Motor neuron (in vitro differentiated cells): ENCODE data around the gene ACY1. TPM values are rescaled to one million over a fixed set of nuclear protein-coding genes. Genes with fewer than 3 reads are reported as not detected.

Experiments
- ATAC-seq, 8 experiments: fragments of 200-7000 bp; cut with Tn5 transposase; replicated peaks in 6 of 8; 2 replicates each; pipeline ENCODE4 v1.8.0; 2021; ENCODE audit warnings: mild to moderate bottlenecking in 8 of 8, moderate library complexity in 8 of 8
- H3K27ac ChIP-seq, 2 donors: fragments of 250-450 bp; sonication (Bioruptor Pico); 2 replicates each; pipeline ENCODE4 v1.9.0; 2021; ENCODE audit warnings: antibody characterized with exemption in 2 of 2, mild to moderate bottlenecking in 2 of 2, moderate library complexity in 1 of 2
- H3K4me1 ChIP-seq, 2 donors: fragments of 250-450 bp; sonication (Bioruptor Pico); replicated peaks in 1 of 2; 2 replicates each; pipeline ENCODE4 v1.6.1; 2021; ENCODE audit warnings: antibody characterized with exemption in 2 of 2, mild to moderate bottlenecking in 2 of 2, moderate library complexity in 1 of 2
- H3K4me3 ChIP-seq, 5 donors: fragments of 250-450 bp; sonication (Bioruptor Pico); 2 replicates each; pipeline ENCODE4 v1.9.0; 2021; ENCODE audit warnings: antibody characterized with exemption in 5 of 5, mild to moderate bottlenecking in 5 of 5, moderate library complexity in 4 of 5
- WGBS, 10 experiments: fragments of 450-650 bp; shearing (Covaris generic); methylation state at CpG; one replicate each; pipeline ENCODE4 v1.0.0; 2022; 5-methylcytosine and 5-hydroxymethylcytosine counted together
- in situ Hi-C, 9 experiments: fragments of 400-800 bp; cut with MboI; loops; one replicate each; pipeline ENCODE4 v1.15.0; 2021; ENCODE audit warnings: low sequenced_read_pairs in 9 of 9, low pct_unique_long_range_greater_than_20kb in 2 of 9; ENCODE audit not compliant: unreplicated experiment in 9 of 9
- total RNA-seq, 8 experiments: library from RNA; unstranded; fragments of 300-600 nt; gene quantifications; 2 replicates each; pipeline versions ENCODE4 v1.2.3 to v1.2.4, GENCODE V29; 2022

The ACY1 gene
- total RNA-seq, 8 experiments from 2014 or later, result 6.0 to 136 (median 22.4) TPM

DNA sequence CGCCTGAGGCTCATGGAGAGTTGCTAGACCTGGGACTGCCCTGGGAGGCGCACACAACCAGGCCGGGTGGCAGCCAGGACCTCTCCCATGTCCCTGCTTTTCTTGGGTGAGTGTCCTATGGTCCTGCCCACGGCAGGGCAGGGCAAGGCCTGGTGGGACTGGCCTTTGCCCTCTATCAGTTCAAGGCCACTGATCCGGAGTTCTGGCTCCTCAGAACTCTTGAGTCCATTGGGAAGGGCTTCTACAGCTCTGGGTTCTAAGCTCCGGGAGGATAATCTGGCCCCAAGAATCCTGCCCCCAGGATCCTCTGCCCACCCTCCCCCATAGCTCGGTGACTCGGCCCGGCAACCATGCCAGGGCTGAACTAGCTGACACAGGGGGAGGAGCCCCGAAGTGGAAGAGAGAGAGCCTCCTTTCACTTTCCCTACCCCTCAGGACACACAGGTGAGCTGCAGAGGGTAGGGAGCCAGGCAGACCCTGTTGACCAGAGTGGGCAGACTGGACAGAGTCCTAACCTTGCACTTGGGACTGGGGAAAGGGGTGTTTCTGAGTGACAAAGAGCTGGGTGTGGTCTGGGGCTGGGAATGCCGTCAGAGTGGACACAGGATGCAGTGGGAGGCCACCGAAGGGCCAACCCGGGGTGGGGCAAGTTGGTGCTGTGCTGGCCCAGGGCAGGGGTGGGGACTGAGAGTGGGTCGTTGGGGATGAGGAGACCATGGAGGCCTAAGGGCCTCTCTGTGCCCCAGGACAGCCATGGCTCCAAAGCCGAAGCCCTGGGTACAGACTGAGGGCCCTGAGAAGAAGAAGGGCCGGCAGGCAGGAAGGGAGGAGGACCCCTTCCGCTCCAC lies 40.5 kb upstream of the ACY1 start:
- peaks cover 16% of the 10 kb centered on the region in 2 donors for H3K4me1 ChIP-seq
- in situ Hi-C loops, result no loop called here
- ATAC-seq, result peak in 3 of 8 experiments; percentile 6 to 36 (median 12)
- H3K4me3 ChIP-seq, result peak overlapping the region in 4 of 5 donors; percentile 8 to 30 (median 26)
- H3K27ac ChIP-seq, result peak overlapping the region; percentile 78 to 83
- 40 to 60% (median 48%) methylated on average over 1 to 2 of the region's 17 CpGs; no CpG with 5 or more reads in 7 of the 10 experiments for WGBS, 10 experiments

DNA sequence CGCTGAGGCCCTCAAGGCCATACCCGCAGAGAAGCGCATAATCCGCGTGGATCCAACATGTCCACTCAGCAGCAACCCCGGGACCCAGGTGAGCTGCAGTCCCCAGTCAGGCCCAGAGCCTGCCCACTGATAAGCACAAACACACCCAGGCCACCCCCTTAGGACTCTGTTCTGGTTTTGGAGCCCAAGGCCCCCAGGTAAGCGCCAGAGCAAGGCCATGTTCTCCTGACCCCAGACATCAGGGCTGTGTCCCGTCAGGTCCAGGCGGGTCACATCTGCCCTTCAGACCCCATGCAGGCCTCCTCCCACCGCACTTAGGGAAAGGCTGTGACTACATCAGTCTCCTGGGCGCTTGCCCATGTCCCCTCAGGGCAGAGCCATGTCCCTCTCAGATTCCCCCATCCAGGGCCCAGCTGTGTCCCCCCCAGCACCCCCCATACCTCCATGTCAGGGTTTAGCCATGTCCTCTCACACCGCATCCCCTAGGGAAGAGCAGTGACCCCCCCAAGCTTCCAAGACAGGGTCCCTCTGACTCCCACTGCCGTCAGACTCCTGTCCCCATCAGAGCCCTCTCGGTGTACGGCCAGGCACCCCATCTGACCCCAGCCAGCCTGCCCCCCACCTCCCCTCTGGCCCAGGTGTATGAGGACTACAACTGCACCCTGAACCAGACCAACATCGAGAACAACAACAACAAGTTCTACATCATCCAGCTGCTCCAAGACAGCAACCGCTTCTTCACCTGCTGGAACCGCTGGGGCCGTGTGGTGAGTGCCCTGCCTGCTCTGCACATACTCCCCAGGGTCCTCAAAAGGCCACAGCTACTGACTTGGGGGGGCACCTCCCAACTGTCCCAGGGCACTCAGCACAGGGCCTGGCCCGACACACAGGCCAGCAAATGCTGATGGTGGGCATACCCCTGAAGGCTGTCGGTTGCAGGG lies 39.6 kb upstream of the ACY1 start:
- Histone ChIP-seq H3K27ac (no peak overlapping the region), H3K4me3 (no peak overlapping the region), H3K4me1 (peaks cover 16% of the 10 kb centered on the region in 2 donors)
- no peak for ATAC-seq
- in situ Hi-C loops, result no loop called here
- WGBS, 10 experiments, result 80 to 100% (median 94%) methylated on average over 1 to 6 of the region's 21 CpGs; no CpG with 5 or more reads in 2 of the 10 experiments

GRCh38 chr3:51944451-51945021 lies 38.8 kb upstream of the ACY1 start:
- WGBS, 10 experiments, result 62 to 93% (median 81%) methylated on average over 3 to 5 of the region's 11 CpGs; no CpG with 5 or more reads in 6 of the 10 experiments
- ATAC-seq, result no peak
- in situ Hi-C loops, result no loop called here

DNA sequence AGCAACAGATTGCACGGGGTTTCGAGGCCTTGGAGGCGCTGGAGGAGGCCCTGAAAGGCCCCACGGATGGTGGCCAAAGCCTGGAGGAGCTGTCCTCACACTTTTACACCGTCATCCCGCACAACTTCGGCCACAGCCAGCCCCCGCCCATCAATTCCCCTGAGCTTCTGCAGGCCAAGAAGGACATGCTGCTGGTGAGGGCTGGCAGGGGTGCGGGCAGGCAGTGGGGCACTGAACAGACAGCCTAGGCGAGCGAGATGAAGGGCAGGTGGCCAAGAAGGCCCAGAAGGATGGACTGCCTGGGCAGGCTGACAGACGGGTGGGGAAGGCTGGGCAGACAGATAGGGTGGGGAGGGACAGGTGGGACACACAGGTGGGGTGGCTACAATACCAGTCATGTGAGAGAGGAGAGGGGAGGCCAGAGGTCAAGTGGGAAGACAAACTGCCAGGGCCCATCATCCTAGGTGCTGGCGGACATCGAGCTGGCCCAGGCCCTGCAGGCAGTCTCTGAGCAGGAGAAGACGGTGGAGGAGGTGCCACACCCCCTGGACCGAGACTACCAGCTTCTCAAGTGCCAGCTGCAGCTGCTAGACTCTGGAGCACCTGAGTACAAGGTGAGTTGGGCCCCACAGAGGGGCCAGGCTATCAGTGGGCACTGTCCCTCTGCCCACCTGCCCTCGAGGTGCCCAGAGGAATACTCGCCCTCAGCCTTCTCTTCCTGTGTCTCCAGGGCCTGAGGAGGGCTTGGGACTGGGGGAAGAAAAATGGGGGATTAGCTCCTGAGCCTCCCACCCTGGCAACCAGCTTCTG lies 38.1 kb upstream of the ACY1 start:
- ATAC-seq, result no peak
- WGBS, 10 experiments, result 63 to 100% (median 72%) methylated on average over 1 to 8 of the region's 18 CpGs; no CpG with 5 or more reads in 6 of the 10 experiments
- Histone ChIP-seq H3K4me3 (no peak overlapping the region), H3K4me1 (peaks cover 16 to 19% of the 10 kb centered on the region in 2 donors), H3K27ac (no peak overlapping the region)
- in situ Hi-C loops, result no loop called here

More at GRCh38 chr3:51944451-51945021, 38.8 kb upstream of the ACY1 start:
- Histone ChIP-seq H3K4me1 (peaks cover 16% of the 10 kb centered on the region in 2 donors), H3K4me3 (no peak overlapping the region), H3K27ac (no peak overlapping the region)

DNA sequence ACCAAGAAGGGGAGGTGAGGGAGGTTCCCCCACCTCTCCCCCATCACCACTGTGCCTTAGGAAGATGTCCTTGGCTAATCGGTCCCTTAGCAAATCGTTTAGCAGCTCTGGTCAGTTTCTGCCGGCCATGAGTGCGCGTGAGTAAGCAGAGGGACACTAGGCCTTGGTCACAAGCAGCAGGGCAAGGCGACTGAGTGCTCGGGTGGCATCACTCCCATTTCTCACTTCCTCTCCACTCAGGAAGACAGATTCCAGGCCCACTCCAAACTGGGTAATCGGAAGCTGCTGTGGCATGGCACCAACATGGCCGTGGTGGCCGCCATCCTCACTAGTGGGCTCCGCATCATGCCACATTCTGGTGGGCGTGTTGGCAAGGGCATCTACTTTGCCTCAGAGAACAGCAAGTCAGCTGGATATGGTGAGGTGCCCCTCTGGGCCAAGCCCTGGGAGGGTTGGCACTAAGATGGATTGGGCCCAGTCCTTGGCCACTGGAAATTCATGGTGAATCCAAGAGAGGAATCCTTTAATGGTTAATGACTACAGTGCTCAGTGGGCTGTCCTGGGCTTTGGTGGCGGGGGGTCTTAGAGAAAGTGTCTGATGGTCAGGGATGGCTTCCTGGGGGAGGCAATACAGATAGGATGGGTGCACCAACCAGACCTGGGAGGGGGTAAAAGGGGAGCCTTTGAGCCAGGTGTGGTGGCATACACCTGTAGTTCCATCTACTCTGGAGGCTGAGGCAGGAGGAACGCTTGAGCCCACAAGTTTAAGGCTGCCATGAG lies 37.2 kb upstream of the ACY1 start:
- WGBS, 10 experiments, result 92 to 100% (median 100%) methylated on average over 1 to 6 of the region's 14 CpGs; no CpG with 5 or more reads in 5 of the 10 experiments
- H3K4me1 ChIP-seq, result peaks cover 9 to 14% of the 10 kb centered on the region in 2 donors
- no peak for ATAC-seq
- H3K27ac ChIP-seq, result no peak overlapping the region
- H3K4me3 ChIP-seq, result no peak overlapping the region
- in situ Hi-C loops, result no loop called here

DNA sequence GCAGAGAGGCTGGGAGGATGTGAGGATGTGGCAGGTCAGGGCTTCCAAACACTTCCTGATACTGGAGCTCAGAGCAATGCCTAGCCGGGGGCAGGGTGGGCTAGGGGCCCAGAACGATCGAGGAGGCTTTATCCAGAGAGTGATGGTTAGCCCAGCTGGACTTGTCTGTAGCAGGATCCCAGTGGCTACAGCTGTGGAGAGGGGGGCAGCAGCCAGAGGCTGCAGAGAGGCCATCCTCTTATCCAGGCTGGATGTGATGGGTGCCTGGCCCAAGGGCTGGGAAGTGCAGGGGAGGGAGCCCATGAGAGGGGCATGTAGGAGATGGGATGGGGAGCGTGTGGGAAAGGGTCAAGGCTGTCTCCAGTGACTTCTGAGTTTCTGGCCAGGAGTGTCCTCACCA lies 36.5 kb upstream of the ACY1 start:
- Histone ChIP-seq H3K4me1 (peaks cover 9 to 14% of the 10 kb centered on the region in 2 donors), H3K4me3 (no peak overlapping the region), H3K27ac (no peak overlapping the region)
- in situ Hi-C loops, result no loop called here
- 60 to 80% (median 67%) methylated on average over 1 to 3 of the region's 4 CpGs; no CpG with 5 or more reads in 7 of the 10 experiments for WGBS, 10 experiments
- no peak for ATAC-seq

- ATAC-seq, result no peak
- Histone ChIP-seq H3K4me3 (no peak overlapping the region), H3K4me1 (peaks cover 6 to 13% of the 10 kb centered on the region in 2 donors), H3K27ac (no peak overlapping the region)
- WGBS, 10 experiments, result 60 to 100% (median 66%) methylated on average over 1 to 11 of the region's 13 CpGs; no CpG with 5 or more reads in 5 of the 10 experiments
- in situ Hi-C loops, result no loop called here
Measured at GRCh38 chr3:51947215-51947900, 36.0 kb upstream of the ACY1 start.

DNA sequence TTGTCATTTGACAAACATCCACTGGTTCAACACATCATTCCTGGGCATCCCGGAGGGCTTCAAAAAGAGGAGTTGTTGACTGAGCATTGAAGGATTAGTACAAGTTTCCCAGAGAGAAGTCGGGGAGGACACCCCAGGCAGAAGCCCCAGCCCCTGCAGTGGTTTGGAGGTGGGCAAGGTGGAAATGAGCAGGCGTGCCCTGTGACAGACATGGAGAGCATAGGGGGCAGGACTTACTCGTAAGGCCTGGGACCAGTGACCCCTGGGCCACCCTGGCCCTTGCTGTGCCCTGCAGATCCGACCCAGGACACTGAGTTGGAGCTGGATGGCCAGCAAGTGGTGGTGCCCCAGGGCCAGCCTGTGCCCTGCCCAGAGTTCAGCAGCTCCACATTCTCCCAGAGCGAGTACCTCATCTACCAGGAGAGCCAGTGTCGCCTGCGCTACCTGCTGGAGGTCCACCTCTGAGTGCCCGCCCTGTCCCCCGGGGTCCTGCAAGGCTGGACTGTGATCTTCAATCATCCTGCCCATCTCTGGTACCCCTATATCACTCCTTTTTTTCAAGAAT lies 35.2 kb upstream of the ACY1 start:
- peaks cover 0 to 6% of the 10 kb centered on the region in 2 donors for H3K4me1 ChIP-seq
- ATAC-seq, result no peak
- in situ Hi-C loops, result no loop called here
- 43 to 90% (median 72%) methylated on average over 1 to 7 of the region's 10 CpGs; no CpG with 5 or more reads in 3 of the 10 experiments for WGBS, 10 experiments
- no peak overlapping the region for H3K4me3 ChIP-seq
- no peak overlapping the region for H3K27ac ChIP-seq

DNA sequence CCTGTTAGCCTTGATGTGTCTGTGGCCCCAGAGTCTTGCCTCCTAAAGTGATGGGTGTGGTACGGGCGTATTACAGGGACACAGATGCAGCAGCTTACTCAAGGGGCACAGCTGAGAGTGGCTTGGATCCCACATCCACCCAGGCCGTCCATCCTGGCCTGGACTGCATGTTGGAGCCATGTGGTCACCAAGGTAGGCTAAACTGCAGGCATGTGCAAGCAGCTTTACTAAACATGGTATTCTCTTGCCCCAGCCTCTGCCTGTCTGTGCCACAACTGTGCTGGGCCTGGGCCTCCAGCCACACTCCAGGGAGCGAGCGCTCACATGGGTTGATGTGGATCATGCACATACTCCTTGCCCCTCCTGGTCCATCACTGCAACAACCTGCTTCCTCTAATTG lies 34.2 kb upstream of the ACY1 start:
- Histone ChIP-seq H3K4me1 (peaks cover 0 to 8% of the 10 kb centered on the region in 2 donors), H3K4me3 (no peak overlapping the region), H3K27ac (no peak overlapping the region)
- in situ Hi-C loops, result no loop called here
- WGBS, 10 experiments, result 80 to 92% methylated on average over 2 of the region's 5 CpGs; no CpG with 5 or more reads in 8 of the 10 experiments
- ATAC-seq, result peak in 1 of 8 experiments; percentile 19

- WGBS, 10 experiments, result 67 to 100% (median 86%) methylated on average over 1 to 2 of the region's 2 CpGs; no CpG with 5 or more reads in 5 of the 10 experiments
- in situ Hi-C loops, result no loop called here
- peaks cover 2 to 8% of the 10 kb centered on the region in 2 donors for H3K4me1 ChIP-seq
- no peak overlapping the region for H3K4me3 ChIP-seq
- ATAC-seq, result no peak
- H3K27ac ChIP-seq, result no peak overlapping the region
Measured at GRCh38 chr3:51950899-51951298, 32.4 kb upstream of the ACY1 start.

DNA sequence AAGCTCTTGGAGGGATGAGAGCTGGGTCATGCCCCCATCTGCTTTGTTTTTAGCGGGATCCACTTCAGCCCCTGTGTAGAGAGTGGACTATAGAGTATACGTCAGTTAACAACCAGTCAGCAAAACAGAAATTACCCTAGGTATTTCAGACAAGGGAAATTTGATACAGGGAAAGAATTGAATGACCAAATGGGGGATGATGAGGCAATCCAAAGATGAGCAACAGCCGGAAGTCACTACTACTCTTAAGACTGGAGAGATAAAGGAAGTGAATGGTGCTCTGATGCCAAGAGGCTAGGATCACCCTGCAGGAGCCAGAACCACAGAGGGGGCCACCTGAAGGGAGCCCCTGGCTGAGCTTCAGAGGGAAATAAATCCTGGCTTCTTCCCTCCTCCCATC lies 29.9 kb upstream of the ACY1 start:
- Histone ChIP-seq H3K4me3 (no peak overlapping the region), H3K4me1 (peaks cover 8% of the 10 kb centered on the region in 2 donors), H3K27ac (no peak overlapping the region)
- ATAC-seq, result peak in 2 of 8 experiments; percentile 4 to 30
- in situ Hi-C loops, result no loop called here
- WGBS, 10 experiments, result 50 to 83% (median 58%) methylated on average over 1 to 3 of the region's 3 CpGs; no CpG with 5 or more reads in 3 of the 10 experiments
